Vagina (tissue), 2 donors: ENCODE results near the gene ZSWIM1.

ENCODE experiments used
- POLR2A ChIP-seq, 2 donors: fragments of 450-650 bp; IDR thresholded peaks; one replicate each; pipeline ENCODE4 v1.6.1; 2017; ENCODE audit warnings: antibody characterized with exemption in 2 of 2, mild to moderate bottlenecking in 2 of 2, moderate library complexity in 2 of 2
- TF ChIP-seq, protein P1 (sequence below), 3 experiments: fragments of 450-650 bp in 2 of 3; fragments of 200-600 bp in 1 of 3; sonication (generic) in 1 of 3; IDR thresholded peaks; one replicate each; pipeline ENCODE4 v1.5.1; 2017 to 2019; ENCODE audit warnings: antibody characterized with exemption in 3 of 3, mild to moderate bottlenecking in 2 of 3, moderate library complexity in 2 of 3

GRCh38 chr20:45913116-45913515 is 32.1 kb downstream of the ZSWIM1 start:
- TF ChIP-seq, protein P1, sequence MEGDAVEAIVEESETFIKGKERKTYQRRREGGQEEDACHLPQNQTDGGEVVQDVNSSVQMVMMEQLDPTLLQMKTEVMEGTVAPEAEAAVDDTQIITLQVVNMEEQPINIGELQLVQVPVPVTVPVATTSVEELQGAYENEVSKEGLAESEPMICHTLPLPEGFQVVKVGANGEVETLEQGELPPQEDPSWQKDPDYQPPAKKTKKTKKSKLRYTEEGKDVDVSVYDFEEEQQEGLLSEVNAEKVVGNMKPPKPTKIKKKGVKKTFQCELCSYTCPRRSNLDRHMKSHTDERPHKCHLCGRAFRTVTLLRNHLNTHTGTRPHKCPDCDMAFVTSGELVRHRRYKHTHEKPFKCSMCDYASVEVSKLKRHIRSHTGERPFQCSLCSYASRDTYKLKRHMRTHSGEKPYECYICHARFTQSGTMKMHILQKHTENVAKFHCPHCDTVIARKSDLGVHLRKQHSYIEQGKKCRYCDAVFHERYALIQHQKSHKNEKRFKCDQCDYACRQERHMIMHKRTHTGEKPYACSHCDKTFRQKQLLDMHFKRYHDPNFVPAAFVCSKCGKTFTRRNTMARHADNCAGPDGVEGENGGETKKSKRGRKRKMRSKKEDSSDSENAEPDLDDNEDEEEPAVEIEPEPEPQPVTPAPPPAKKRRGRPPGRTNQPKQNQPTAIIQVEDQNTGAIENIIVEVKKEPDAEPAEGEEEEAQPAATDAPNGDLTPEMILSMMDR (IDR thresholded peaks at IDR 0.05), result no peak
- no peak for TF ChIP-seq POLR2A (IDR thresholded peaks at IDR 0.05)
